Posterior cingulate gyrus (tissue), 11 donors: ENCODE results near the gene CEACAM6.
"Not testable (repeated sequence)": the region's sequence is repeated elsewhere in the genome, so short reads cannot be mapped to it uniquely, and the experiment has no call there.

ENCODE experiments used
- DNase-seq, 10 donors: peaks; one replicate each; pipeline versions ENCODE4 v3.0.0 to v3.0.0-alpha.2; 2020 to 2021; ENCODE audit warnings: mixed read lengths in 3 of 10
- intact Hi-C: fragments of 100-400 bp; cut with DNase I; formaldehyde crosslinking; loops from one replicate; pipeline ENCODE4 v1.15.1; 2023

CEACAM6 gene

DNA sequence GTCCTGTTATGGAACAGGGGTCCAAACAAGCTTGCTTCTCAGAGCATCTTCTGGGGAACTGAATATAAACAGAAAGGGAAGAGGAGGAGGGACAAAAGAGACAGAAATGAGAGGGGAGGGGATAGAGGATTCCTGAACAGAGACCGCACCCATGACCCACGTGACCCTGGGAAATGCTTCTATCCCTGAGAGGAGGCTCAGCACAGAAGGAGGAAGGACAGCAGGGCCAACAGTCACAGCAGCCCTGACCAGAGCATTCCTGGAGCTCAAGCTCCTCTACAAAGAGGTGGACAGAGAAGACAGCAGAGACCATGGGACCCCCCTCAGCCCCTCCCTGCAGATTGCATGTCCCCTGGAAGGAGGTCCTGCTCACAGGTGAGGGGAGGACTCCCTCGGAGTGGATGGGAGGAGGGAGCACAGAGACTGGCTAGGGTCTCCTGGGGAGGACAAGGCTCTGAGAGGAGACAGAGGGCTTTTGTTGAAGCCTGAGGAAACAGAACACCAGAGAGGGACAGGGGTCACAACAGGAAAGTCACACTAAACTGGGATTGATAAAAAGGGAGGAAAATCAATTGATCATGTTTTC, at the start of gene CEACAM6:
Gene CEACAM6, plus strand, starts transcription at position 203 of the 586 bp plus-strand sequence. Its CDS starts 109 bp downstream, at position 312.
- no peak for DNase-seq
- intact Hi-C loops = no loop called here

DNA sequence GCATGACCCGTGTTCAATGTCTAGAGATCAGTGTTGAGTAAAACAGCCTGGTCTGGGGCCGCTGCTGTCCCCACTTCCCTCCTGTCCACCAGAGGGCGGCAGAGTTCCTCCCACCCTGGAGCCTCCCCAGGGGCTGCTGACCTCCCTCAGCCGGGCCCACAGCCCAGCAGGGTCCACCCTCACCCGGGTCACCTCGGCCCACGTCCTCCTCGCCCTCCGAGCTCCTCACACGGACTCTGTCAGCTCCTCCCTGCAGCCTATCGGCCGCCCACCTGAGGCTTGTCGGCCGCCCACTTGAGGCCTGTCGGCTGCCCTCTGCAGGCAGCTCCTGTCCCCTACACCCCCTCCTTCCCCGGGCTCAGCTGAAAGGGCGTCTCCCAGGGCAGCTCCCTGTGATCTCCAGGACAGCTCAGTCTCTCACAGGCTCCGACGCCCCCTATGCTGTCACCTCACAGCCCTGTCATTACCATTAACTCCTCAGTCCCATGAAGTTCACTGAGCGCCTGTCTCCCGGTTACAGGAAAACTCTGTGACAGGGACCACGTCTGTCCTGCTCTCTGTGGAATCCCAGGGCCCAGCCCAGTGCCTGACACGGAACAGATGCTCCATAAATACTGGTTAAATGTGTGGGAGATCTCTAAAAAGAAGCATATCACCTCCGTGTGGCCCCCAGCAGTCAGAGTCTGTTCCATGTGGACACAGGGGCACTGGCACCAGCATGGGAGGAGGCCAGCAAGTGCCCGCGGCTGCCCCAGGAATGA, 48.4 kb upstream of the CEACAM6 start:
- intact Hi-C loops = no loop called here
- peak in 3 of 10 donors; percentile 15 to 81 (median 70) for DNase-seq

DNA sequence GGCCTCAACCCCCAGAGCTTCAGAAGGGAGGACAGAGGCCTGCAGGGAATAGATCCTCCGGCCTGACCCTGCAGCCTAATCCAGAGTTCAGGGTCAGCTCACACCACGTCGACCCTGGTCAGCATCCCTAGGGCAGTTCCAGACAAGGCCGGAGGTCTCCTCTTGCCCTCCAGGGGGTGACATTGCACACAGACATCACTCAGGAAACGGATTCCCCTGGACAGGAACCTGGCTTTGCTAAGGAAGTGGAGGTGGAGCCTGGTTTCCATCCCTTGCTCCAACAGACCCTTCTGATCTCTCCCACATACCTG, 47.9 kb upstream of the CEACAM6 start:
- DNase-seq = no peak
- intact Hi-C loops = no loop called here

DNA sequence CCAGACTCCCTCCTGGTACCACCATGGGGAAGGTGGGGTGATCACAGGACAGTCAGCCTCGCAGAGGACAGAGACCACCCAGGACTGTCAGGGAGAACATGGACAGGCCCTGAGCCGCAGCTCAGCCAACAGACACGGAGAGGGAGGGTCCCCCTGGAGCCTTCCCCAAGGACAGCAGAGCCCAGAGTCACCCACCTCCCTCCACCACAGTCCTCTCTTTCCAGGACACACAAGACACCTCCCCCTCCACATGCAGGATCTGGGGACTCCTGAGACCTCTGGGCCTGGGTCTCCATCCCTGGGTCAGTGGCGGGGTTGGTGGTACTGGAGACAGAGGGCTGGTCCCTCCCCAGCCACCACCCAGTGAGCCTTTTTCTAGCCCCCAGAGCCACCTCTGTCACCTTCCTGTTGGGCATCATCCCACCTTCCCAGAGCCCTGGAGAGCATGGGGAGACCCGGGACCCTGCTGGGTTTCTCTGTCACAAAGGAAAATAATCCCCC, 47.4 kb upstream of the CEACAM6 start:
- DNase-seq = peak in 1 of 10 donors; percentile 66
- intact Hi-C loops = no loop called here

DNA sequence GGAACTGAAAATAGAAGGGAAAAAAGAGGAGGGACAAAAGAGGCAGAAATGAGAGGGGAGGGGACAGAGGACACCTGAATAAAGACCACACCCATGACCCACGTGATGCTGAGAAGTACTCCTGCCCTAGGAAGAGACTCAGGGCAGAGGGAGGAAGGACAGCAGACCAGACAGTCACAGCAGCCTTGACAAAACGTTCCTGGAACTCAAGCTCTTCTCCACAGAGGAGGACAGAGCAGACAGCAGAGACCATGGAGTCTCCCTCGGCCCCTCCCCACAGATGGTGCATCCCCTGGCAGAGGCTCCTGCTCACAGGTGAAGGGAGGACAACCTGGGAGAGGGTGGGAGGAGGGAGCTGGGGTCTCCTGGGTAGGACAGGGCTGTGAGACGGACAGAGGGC, 46.8 kb upstream of the CEACAM6 start, which contains the start of gene CEACAM5:
Gene CEACAM5, plus strand, starts transcription at position 146 of the 400 bp plus-strand sequence. Its CDS starts 106 bp downstream, at position 252.
- no peak for DNase-seq
- intact Hi-C loops = no loop called here

DNA sequence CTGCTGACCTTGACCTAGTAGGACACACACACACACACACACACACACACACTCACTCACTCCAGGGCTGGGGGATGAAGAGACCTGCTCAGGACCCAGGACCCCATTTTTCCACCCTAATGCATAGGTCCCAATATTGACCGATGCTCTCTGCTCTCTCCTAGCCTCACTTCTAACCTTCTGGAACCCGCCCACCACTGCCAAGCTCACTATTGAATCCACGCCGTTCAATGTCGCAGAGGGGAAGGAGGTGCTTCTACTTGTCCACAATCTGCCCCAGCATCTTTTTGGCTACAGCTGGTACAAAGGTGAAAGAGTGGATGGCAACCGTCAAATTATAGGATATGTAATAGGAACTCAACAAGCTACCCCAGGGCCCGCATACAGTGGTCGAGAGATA, 45.8 kb upstream of the CEACAM6 start:
- intact Hi-C loops = not testable (repeated sequence)
- DNase-seq = peak in 1 of 10 donors; percentile 30

DNA sequence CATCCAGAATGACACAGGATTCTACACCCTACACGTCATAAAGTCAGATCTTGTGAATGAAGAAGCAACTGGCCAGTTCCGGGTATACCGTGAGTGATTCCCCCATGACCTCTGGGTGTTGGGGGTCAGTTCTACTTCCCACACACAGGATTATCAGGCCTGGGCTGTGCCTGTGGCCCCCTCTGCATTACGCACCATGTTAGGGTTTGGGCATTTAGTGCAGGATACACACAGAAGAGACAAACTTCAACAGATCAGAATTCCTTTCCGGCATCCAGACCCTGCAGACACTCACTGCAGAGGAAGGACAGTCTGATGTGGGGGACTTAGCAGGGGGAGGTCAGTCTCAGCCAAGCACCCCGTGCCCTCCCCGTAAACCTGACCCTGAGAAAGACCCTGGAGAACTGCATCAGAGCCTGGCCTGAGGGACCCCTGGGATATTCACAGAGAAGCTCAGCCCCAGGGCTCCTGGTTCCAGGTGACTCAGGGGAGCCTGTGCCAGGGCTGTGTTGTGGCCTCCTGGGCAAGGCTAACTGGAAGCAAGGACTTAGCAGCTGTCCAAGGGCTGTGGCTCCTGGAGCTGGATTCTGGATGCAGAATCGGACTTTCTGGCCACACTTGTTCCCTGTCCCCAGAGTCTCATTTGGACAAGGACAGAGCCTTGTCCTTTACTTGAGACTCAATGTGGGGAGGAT, 45.2 kb upstream of the CEACAM6 start:
- intact Hi-C loops = no loop called here
- DNase-seq = peak in 1 of 10 donors; percentile 62

DNA sequence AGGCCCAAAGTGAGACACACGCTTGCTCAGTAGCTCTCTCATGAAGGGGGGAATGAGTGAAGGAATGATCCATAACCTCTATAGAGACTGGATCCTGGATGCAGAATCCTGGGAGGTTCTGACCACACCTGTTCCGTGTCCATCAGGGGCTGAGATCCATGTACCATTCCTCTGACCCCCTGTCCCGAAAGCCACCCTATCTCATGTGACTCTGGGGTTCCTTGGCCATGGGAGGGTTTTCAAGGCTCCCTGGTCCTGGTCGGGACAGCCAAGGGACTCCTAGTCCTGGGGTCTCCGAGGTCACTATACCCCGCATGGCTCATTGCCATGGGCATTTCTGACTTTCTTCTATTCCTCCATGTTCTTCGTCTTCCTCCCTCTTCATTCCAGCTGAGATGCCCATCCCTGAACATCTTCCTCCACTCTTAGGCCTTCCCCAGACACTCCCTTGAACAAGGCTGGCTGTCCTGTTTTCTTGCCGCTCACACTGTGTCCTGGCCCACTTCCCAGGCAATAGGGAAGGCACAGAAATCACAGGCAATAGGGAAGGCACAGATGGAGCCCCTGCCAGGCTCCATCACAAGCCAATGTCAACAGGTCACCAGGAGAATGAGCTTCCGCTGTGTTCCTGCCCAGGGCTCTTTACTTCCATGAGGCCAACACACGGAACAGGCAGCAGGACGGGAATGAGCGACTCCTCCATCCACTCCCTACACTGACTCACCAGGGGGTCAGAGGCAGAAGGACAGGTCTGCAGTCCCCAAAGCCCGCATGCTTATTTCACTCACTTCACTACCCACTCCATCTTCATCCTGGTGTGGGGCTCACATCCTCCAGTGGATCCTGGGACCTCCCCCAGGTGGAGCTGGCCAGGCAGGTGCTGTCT, 43.7 kb upstream of the CEACAM6 start:
- intact Hi-C loops = no loop called here
- DNase-seq = peak in 1 of 10 donors; percentile 31

DNA sequence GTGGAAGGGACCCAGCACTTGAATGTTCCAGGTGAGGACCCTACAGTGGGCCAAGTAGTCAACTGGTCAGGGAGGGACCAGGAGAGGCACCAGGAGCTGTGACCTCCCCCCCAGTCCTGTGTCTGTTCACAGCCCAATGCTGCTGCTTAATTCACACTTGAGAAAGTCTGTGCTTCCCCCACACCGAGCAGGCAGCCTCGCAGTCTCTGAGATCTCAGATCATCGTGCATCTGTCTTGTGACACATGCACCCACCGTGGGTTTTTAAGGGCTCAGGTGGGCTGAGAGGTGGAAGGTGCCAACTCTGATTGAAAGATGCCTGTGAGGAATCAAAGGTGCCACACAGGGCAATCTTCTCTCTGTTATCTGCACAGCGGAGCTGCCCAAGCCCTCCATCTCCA, 40.7 kb upstream of the CEACAM6 start:
- peak in 1 of 10 donors; percentile 49 for DNase-seq
- intact Hi-C loops = no loop called here

DNA sequence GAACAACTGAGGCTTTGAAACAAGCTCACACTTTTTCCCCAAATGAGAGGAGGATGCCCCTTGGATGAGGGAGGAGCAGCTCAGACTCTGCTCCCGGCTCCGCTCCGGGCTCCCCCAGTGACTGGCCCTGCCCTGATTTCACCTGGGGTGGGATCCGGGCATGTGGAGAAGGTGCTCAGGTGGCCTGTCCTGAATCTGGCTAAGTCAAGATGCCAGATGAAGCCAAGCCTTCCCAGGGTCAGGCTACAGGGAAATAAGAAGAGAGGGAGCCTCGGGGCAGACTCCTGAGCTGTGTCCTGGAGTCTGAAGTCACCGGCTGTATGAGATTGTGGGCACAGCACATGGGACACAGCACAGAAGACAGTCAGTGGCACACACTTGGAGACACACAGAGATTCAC, 36.6 kb upstream of the CEACAM6 start:
- peak in 1 of 10 donors; percentile 24 for DNase-seq
- intact Hi-C loops = no loop called here

DNA sequence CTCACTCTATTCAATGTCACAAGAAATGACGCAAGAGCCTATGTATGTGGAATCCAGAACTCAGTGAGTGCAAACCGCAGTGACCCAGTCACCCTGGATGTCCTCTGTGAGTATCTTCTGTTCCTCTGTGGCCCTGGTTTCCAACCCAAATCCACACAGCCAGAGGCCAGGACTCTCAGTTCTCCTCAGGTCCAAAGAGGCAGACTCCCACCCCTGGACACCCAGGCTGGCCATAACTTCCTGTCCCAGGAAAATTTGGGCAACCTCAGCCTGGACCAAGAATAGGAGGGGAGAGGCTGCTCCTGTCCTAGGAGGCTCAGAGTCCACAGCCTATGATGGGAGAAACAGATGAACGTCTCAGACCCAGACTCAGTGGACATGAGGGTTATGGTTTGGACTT, 35.2 kb upstream of the CEACAM6 start:
- intact Hi-C loops = no loop called here
- DNase-seq = peak in 1 of 10 donors; percentile 36

DNA sequence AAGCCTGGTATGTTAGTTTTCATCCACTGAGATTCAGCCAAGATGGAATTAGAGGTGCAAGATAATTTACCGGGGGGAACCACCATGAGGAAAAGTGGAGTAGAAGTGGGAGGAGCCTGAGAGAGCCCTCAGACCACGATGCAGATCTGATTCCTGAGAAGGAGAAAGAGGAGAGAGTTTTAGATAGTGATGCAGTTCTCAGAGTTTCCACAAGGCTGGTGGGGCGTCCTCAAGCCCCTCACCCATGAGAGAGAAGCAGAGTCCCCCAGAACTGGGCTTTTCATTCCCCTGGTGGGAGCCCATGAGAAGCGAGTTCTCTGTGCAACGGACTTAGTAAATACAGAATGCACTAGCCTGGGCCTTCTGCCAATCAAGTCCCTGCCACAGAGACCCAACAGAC, 28.8 kb upstream of the CEACAM6 start:
- peak in 1 of 10 donors; percentile 5 for DNase-seq
- intact Hi-C loops = no loop called here

DNA sequence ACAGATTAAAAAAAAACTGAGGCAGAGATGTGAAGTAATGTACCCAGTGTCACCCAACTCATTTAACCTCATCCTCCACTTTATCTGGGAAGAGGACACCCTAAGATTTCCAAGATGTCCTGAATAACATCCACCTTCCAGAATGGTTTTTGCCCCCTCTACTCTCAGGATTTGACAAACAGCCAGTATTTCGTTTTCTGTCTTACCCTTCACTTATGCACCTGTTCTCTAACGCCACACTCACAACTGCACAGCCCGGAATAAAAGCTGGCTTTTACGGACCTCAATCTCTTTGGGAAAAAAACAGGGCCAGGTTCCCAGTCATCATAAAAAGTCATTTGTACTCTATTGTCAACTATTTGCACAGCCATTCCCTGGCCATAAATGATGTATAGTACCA, 21.2 kb upstream of the CEACAM6 start:
- intact Hi-C loops = no loop called here
- no peak for DNase-seq

DNA sequence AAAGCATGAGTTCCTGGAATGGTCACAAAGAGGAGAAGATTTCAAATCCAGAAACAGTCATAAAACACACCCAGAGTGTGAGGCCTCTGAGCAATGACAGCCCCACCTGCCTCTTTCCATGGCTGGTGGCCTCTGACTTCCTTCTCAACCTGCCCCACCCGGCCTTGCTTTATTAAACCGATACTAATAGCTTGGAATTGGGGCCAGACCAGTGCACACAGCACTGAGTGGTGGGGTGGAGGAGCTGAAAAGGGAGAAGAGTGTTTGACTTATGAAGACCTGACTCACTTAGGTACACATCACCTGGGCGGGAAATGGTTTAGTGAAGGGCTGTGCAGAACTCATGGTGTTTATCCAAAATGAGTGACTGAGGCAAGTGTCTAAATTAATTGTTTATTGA, 20.7 kb upstream of the CEACAM6 start:
- intact Hi-C loops = no loop called here
- no peak for DNase-seq

DNA sequence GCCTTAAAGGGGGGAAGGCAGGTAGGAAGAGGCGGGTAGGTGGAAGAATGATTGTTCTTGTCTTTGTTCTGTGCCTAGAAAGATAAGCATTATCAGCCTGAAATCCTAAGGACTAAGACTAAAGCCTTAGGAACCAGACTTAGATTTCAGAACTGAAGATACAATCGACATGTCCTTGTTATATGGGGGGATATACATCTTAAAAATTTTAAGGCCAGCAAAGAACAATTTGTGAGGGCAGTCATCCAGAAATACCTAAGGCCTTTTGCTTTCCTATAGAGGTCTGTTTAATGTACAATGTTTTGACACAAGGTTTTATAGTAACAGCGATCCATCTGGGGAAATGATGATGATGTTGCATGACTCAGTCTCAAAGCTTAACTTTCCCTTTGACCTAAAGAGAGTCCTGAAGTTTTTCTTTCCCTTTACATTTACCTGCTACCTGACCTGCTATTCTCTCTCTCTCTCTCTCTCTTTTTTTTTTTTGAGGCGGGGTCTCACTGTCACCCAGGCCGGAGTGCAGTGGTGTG, 20.2 kb upstream of the CEACAM6 start:
- no peak for DNase-seq
- intact Hi-C loops = no loop called here

DNA sequence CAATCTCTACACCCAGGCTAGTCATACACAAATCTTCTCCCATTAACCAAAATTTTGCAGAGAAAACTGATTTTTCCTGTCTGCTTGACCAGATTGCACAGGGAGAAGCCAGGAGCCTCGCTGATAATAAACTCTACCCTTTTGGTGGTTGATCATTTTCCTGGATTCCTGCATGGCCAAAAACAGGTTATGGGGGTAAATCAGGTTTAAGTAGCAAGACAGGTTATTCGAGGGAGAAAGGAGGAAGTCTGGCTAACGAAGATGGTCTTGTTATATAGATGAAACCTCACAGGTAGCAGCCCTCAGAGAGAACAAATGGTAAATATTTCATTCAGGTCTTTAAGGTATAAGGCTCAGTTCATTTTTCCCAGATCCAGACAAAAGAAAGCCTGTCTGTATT, 16.0 kb upstream of the CEACAM6 start:
- no peak for DNase-seq
- intact Hi-C loops = no loop called here

DNA sequence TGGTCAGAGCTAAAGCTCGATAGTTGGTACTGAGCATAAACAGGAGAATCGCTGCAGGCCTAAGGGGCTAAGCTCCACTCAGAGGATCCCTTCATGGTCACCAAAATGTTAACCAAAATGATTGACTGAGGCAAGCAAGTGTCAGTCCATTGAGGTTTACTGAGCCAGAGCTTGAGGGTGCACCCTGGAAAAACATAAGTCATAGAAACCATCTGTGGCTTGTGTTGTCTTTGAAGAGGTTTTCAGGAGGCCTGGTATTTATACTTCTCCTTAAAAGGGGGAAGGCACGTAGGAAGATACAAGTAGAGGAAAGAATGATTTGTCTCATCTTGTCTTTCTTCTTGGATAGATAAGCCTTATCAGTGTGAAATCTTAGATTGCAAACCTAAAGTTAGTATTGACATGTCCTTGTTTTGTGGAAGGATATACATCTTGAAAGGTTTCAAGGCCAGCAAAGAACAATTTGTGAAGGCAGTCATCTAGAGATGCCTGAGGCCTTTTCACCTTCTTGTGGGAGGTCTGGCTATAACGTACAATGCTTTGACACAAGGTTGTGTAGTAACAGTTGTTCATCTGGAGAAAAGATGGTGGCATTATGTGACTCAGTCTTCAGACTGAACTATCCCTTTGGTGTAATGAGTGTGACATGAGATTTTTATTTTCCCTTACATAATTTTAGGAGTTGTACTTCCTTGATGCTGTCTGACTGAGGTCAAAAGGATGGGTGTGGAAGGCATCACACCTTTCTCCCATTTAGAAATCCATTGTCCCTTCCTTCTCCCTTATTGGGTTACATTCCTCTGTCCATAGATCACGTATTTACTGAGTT, 14.7 kb upstream of the CEACAM6 start:
- DNase-seq = no peak
- intact Hi-C loops = no loop called here

DNA sequence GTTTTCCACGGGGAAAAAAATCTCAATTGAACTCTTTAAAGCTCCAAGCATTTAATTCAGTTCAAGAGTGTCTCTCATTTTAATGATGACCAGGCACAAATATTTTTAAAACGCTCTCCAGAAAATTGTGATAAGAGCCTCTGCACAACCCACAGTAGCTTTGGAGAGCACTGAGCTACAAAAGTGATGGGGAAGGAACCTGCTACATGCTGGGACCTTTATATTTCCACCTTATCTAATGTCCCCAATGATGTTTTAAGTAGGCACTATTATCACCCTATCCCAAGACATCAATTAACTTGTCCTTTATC, 14.1 kb upstream of the CEACAM6 start:
- intact Hi-C loops = no loop called here
- DNase-seq = no peak

DNA sequence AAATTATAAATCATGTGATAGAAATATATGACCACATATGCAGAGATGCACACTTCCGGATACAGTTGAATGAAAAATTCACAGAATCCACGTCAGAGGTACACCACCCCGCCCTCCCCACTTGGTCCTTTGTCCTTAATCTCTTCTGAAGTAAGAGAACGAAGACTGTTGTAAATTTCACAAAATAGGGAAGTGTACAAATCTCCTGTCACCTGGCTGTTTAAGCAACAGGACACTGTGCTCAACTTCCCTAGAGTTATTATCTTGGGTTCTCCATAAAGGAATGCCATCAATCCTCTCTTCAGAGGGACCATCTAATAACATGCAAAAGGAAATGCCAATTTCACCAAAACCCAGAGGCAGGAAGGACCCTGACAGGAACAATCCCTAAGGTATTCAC, 10.5 kb upstream of the CEACAM6 start:
- no peak for DNase-seq
- intact Hi-C loops = loop anchor here (5.0 kb wide), 1 partner anchor 103 kb away; no protein-coding TSS in a partner anchor
